Endothelial cell of umbilical vein (primary cell): Measurements from ENCODE around the gene CBX2.

ENCODE experiments used
- EZH2 ChIP-seq: IDR thresholded peaks from 2 replicates; pipeline ENCODE4 v1.6.1; 2012; ENCODE audit warnings: borderline replicate concordance, low read depth, mild to moderate bottlenecking, moderate library complexity, low read length, inconsistent platforms; ENCODE audit not compliant: severe bottlenecking
- MAX ChIP-seq: IDR thresholded peaks from 2 replicates; pipeline ENCODE4 v1.6.1; 2011; ENCODE audit not compliant: insufficient read depth, insufficient read length
- MYC ChIP-seq: IDR thresholded peaks from one replicate; pipeline ENCODE4 v1.6.1; 2011; ENCODE audit warnings: mild to moderate bottlenecking, low read depth, low read length
- POLR2A ChIP-seq: IDR thresholded peaks from 2 replicates; pipeline ENCODE4 v1.6.1; 2012; ENCODE audit warnings: low read depth, mild to moderate bottlenecking, control low read depth, low read length
- POLR2AphosphoS5 ChIP-seq: IDR thresholded peaks from 2 replicates; pipeline ENCODE4 v1.6.1; 2012; ENCODE audit warnings: low read depth, mild to moderate bottlenecking, control low read depth, low read length, moderate library complexity; ENCODE audit not compliant: insufficient read depth
- TF ChIP-seq, protein P1 (sequence below), 2 donors: IDR thresholded peaks; 1 replicate in 1 of 2; 2 replicates in 1 of 2; pipeline ENCODE4 v1.5.1; 2011; ENCODE audit warnings: low read length in 2 of 2, mild to moderate bottlenecking in 2 of 2, moderate library complexity in 2 of 2, control low read depth in 1 of 2, inconsistent platforms in 1 of 2, low read depth in 1 of 2; ENCODE audit not compliant: insufficient read depth in 1 of 2; ENCODE audit errors: extremely low read depth in 1 of 2

- TF ChIP-seq, protein P1, sequence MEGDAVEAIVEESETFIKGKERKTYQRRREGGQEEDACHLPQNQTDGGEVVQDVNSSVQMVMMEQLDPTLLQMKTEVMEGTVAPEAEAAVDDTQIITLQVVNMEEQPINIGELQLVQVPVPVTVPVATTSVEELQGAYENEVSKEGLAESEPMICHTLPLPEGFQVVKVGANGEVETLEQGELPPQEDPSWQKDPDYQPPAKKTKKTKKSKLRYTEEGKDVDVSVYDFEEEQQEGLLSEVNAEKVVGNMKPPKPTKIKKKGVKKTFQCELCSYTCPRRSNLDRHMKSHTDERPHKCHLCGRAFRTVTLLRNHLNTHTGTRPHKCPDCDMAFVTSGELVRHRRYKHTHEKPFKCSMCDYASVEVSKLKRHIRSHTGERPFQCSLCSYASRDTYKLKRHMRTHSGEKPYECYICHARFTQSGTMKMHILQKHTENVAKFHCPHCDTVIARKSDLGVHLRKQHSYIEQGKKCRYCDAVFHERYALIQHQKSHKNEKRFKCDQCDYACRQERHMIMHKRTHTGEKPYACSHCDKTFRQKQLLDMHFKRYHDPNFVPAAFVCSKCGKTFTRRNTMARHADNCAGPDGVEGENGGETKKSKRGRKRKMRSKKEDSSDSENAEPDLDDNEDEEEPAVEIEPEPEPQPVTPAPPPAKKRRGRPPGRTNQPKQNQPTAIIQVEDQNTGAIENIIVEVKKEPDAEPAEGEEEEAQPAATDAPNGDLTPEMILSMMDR (IDR thresholded peaks at IDR 0.05; ENCODE audit: extremely low read depth in 1 of 2, insufficient read depth in 1 of 2, low read depth in 1 of 2, low read length in 2 of 2): no peak
- TF ChIP-seq POLR2AphosphoS5: no peak
- TF ChIP-seq POLR2A: no peak
- no peak for TF ChIP-seq EZH2
- TF ChIP-seq MYC: no peak
- TF ChIP-seq MAX: no peak
Measured at GRCh38 chr17:79835953-79836509, 58.1 kb downstream of the CBX2 start.
